SH-SY5Y (cell line): ENCODE results near the gene CCDC174.

ENCODE experiments used
- GATA2 ChIP-seq: IDR thresholded peaks from 2 replicates; pipeline ENCODE4 v1.6.1; 2011; ENCODE audit warnings: mild to moderate bottlenecking, low read depth, low read length
- GATA3 ChIP-seq: IDR thresholded peaks from 2 replicates; pipeline ENCODE4 v1.6.1; 2011; ENCODE audit warnings: low read depth, mild to moderate bottlenecking, low read length, moderate library complexity

- no peak for TF ChIP-seq GATA2
- TF ChIP-seq GATA3 = no peak
Observed at GRCh38 chr3:14602804-14603644, 48.5 kb upstream of the CCDC174 start.
